GM23338 (cell line): ENCODE data around the gene MTRF1. TPM values are rescaled to one million over a fixed set of nuclear protein-coding genes. Genes with fewer than 3 reads are reported as not detected.
A peak's percentile ranks its signal among the peaks of the same experiment; 100 is the strongest.
"Not testable (repeated sequence)": the region's sequence is repeated elsewhere in the genome, so short reads cannot be mapped to it uniquely, and the experiment has no call there.

Source experiments
- ATAC-seq: fragments of 200-7000 bp; cut with Tn5 transposase; 3 replicates; pipeline ENCODE4 v1.9.1; 2020
- DNase-seq: peaks from one replicate; pipeline ENCODE4 v3.0.0-alpha.2; 2015; ENCODE audit warnings: low spot score
- H2AFZ ChIP-seq: fragments of 200-600 bp; sonication (generic); 2 replicates; pipeline ENCODE4 v1.8.0; 2016; ENCODE audit warnings: antibody characterized with exemption, mild to moderate bottlenecking, moderate library complexity
- H3F3A ChIP-seq: fragments of 200-600 bp; sonication (generic); replicated peaks from 2 replicates; pipeline ENCODE4 v1.8.0; 2017; ENCODE audit warnings: antibody characterized with exemption, mixed run types, low read depth
- H3K27ac ChIP-seq: fragments of 200-600 bp; sonication (generic); 2 replicates; pipeline ENCODE4 v1.6.1; 2016; ENCODE audit warnings: low read depth
- H3K27me3 ChIP-seq: fragments of 200-600 bp; sonication (generic); 2 replicates; pipeline ENCODE4 v1.8.0; 2016; ENCODE audit warnings: mild to moderate bottlenecking, mixed run types, moderate library complexity; ENCODE audit not compliant: insufficient read depth
- H3K36me3 ChIP-seq: fragments of 200-600 bp; sonication (generic); 2 replicates; pipeline ENCODE4 v1.8.0; 2016; ENCODE audit warnings: mild to moderate bottlenecking; ENCODE audit not compliant: insufficient read depth
- H3K4me1 ChIP-seq: fragments of 200-600 bp; sonication (generic); 2 replicates; pipeline ENCODE4 v1.8.0; 2016; ENCODE audit warnings: mild to moderate bottlenecking, moderate library complexity; ENCODE audit not compliant: insufficient read depth
- H3K4me2 ChIP-seq: fragments of 200-600 bp; sonication (generic); 2 replicates; pipeline ENCODE4 v1.7.1; 2017; ENCODE audit warnings: mixed run types
- H3K4me3 ChIP-seq: fragments of 200-600 bp; sonication (generic); 2 replicates; pipeline ENCODE4 v1.6.1; 2016; ENCODE audit warnings: mixed run types
- H3K79me2 ChIP-seq: fragments of 200-600 bp; sonication (generic); replicated peaks from 2 replicates; pipeline ENCODE4 v1.8.0; 2017; ENCODE audit warnings: mild to moderate bottlenecking; ENCODE audit not compliant: insufficient read depth
- H3K9me2 ChIP-seq: fragments of 200-600 bp; sonication (generic); 2 replicates; pipeline ENCODE4 v1.8.0; 2017; ENCODE audit not compliant: insufficient read depth
- H4K20me1 ChIP-seq: fragments of 200-600 bp; sonication (generic); replicated peaks from 2 replicates; pipeline ENCODE4 v1.8.0; 2017; ENCODE audit warnings: mild to moderate bottlenecking; ENCODE audit not compliant: insufficient read depth
- H3K27ac Mint-ChIP-seq: 2 replicates; pipeline ENCODE4 v1.8.0; 2020; ENCODE audit warnings: inconsistent platforms, mild to moderate bottlenecking, moderate library complexity, mixed read lengths
- H3K27me3 Mint-ChIP-seq: 3 replicates; pipeline ENCODE4 v1.8.0; 2022; ENCODE audit warnings: low read depth, mild to moderate bottlenecking, moderate library complexity, mixed read lengths, inconsistent platforms; ENCODE audit not compliant: insufficient read depth, poor library complexity
- H3K36me3 Mint-ChIP-seq: 3 replicates; pipeline ENCODE4 v1.8.0; 2021; ENCODE audit warnings: low read depth, mild to moderate bottlenecking, inconsistent platforms, moderate library complexity, mixed read lengths
- H3K4me1 Mint-ChIP-seq: 3 replicates; pipeline ENCODE4 v1.8.0; 2020; ENCODE audit warnings: mild to moderate bottlenecking, inconsistent platforms, mixed read lengths
- H3K4me3 Mint-ChIP-seq: 3 replicates; pipeline ENCODE4 v1.8.0; 2021; ENCODE audit warnings: moderate library complexity, mild to moderate bottlenecking, inconsistent platforms, mixed read lengths
- H3K9me3 Mint-ChIP-seq: 3 replicates; pipeline ENCODE4 v1.8.0; 2020; ENCODE audit warnings: moderate library complexity, mild to moderate bottlenecking, inconsistent platforms, mixed read lengths
- ZNF331 ChIP-seq: fragments of 250-450 bp; sonication (Bioruptor Pico); IDR thresholded peaks from 2 replicates; pipeline ENCODE4 v1.5.0; 2020; ENCODE audit warnings: low read depth, mild to moderate bottlenecking, moderate library complexity
- polyA plus RNA-seq: library from polyadenylated mRNA; unstranded; fragments of >200 nt; fragmentation: Nextera tagmentation; extraction: Ambion mirVana; gene quantifications from 2 replicates; pipeline ENCODE4 v1.2.1, GENCODE V29; 2016
- total RNA-seq: library from RNA; depleted of rRNA; stranded (reverse); fragments of >200 nt; shearing (Covaris generic); gene quantifications from 2 replicates; pipeline ENCODE4 v1.2.3, GENCODE V29; 2014; rRNA removed

MTRF1 gene
- total and polyA plus RNA-seq, 2 experiments from 2014 or later: 18.4 to 22.6 TPM

GRCh38 chr13:41175576-41175975 is 87.8 kb downstream of the MTRF1 start:
- Mint-ChIP-seq H3K9me3 (peaks cover 43% of the 10 kb centered on the region), H3K36me3 (peaks cover 37% of the 10 kb centered on the region)
- not testable (repeated sequence) for H3F3A ChIP-seq, H3K27ac Mint-ChIP-seq, ATAC-seq, H3K4me2 ChIP-seq, H3K4me1 Mint-ChIP-seq, H2AFZ ChIP-seq, H3K9me2 ChIP-seq, H4K20me1 ChIP-seq, H3K36me3 ChIP-seq, H3K4me3 Mint-ChIP-seq, DNase-seq, H3K27ac ChIP-seq, H3K79me2 ChIP-seq, H3K27me3 Mint-ChIP-seq, H3K4me1 ChIP-seq, H3K27me3 ChIP-seq, H3K4me3 ChIP-seq
- TF ChIP-seq ZNF331: peak; percentile 79

Other genes with a start within 250 kb of the MTRF1 start
- gene ELF1, start 244.3 kb downstream of the MTRF1 start, total RNA-seq: 11.4 and 12.7 TPM in 2 replicates
- 5.4 and 7.0 TPM in 2 replicates for gene ELF1, start 244.3 kb downstream of the MTRF1 start, polyA plus RNA-seq
- gene WBP4, start 202.1 kb downstream of the MTRF1 start, total RNA-seq: 7.6 TPM in 2 replicates
- gene WBP4, start 202.1 kb downstream of the MTRF1 start, polyA plus RNA-seq: 33.2 and 33.8 TPM in 2 replicates
- 12.5 and 13.5 TPM in 2 replicates for gene KBTBD6, start 130.8 kb downstream of the MTRF1 start, total RNA-seq
- gene KBTBD6, start 130.8 kb downstream of the MTRF1 start, polyA plus RNA-seq: 4.9 and 5.7 TPM in 2 replicates
- 19.1 and 20.2 TPM in 2 replicates for gene KBTBD7, start 69.0 kb downstream of the MTRF1 start, total RNA-seq
- 11.6 and 12.2 TPM in 2 replicates for gene KBTBD7, start 69.0 kb downstream of the MTRF1 start, polyA plus RNA-seq
- gene NAA16, start 47.7 kb upstream of the MTRF1 start, total RNA-seq: 30.9 and 42.3 TPM in 2 replicates
- gene NAA16, start 47.7 kb upstream of the MTRF1 start, polyA plus RNA-seq: 43.7 and 51.7 TPM in 2 replicates
- 0.66 TPM in 1 of 2 replicates, not detected in the other for gene RGCC, start 194.0 kb upstream of the MTRF1 start, total RNA-seq
- gene RGCC, start 194.0 kb upstream of the MTRF1 start, polyA plus RNA-seq: 0.65 and 0.78 TPM in 2 replicates